NCI-H1048 (cell line): Measurements from ENCODE around the gene CEBPA.

Source experiments
- DNase-seq: peaks from one replicate; lab custom pipeline; 2025; lab: John Stamatoyannopoulos, UW

Gene CEBPA

DNA sequence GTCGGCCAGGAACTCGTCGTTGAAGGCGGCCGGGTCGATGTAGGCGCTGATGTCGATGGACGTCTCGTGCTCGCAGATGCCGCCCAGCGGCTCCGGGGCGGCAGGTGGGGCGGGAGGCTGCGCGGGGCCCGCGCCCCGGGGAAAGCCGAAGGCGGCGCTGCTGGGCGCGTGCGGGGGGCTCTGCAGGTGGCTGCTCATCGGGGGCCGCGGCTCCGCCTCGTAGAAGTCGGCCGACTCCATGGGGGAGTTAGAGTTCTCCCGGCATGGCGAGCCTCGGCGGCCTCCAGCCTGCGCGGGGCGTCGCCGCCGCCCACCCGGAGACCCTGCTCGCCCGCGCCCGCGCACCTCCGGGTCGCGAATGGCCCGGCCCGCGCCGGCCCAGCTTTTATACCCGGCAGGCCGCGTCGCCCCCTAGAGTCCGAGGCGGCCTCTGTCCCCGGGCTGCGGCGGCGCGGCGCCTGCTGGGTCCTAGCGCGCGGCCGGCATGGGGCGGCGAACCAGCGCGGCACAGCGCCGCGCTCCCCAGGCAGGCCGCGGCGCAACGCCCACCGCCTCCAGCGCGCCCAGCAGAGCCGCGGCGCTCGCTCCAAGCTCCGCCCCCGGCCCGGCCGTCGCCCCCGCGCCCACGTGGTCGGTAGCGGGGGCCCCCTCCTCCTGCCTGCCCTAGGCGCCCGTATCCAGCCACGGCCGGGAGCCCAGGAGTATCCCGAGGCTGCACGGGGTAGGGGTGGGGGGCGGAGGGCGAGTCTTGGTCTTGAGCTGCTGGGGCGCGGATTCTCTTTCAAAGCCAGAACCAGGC, at the start of gene CEBPA:
Gene CEBPA, minus strand, starts transcription at position 360 of the 799 bp plus-strand sequence. Its CDS starts 120 bp downstream, at position 240.
- peak; percentile 47 for DNase-seq

DNA sequence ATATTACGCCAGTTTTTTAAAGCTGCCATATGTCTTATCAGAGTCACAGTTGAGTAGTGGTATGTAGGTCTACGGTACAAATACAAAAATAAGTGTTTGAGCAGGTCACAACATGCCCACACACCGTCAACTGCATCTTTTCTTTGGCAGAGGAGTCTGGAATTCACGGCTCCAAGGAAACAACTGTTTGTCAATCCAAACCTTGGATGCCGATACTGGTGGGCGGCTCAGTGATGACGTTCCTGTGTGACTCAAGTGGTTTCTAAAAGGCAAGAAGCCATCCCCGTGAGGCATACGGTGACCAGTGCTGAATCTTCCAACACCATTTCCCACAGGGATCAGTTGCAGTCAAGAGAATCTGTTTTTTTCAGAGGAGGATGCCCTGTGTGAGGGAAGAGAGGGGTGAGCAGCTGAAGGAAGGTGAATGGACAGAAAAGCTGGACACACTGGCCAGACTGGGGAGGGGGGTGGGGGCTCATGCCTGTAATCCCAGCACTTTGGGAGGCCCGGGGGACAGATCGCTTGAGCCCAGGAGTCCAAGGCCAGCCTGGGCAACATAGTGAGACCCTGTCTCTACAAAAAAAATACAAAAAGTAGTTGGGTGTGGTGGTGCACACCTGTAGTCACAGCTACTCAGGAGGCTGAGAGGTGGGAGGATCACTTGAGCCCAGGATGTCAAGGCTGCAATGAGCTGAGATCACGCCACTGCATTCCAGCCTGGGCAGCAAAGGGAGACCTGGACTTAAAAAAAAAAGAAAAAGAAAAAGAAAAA, 48.4 kb upstream of the CEBPA start:
- DNase-seq = no peak

DNA sequence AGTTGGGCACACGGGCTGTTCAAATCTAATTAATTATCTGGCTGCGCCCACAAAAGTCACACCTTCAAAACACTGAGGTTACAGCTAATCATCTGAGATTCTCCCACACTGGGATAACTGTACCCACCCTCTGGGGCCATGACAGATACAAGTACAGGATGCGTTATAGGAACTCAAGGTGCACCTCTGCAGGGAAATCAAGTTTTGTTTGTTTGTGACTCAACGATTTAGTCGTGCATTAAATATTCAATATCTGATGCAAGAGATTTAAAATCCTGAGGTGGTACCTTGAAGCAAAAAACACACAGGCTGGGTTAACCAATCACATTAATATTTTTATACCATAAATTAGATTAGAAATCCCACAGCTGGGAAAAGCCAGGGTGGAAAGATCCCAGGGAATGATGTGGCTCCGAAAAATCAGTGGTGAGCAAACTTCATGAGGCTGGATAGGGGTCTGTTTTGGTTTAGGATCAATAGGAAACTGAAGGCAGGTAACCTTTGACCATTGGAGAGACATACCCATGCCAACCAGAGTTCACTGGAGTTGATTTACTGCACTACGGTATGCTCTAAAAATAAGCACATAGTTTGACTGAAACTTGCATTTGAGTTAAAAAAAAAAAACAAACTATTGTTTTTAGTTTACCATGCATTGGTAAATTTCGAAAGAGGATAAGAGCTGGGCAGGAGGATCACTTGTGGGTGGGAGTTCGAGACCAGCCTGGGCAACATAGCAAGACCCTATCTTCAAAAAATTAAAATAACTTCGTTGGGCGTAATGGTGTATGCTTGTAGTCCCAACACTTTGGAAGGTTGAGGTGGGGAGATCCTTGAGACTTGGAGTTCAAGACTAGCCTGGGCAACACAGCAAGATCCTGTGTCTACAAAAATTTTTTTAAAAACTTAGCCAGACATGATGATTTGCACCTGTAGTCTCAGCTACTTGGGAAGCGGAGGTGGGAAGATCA, 47.3 kb upstream of the CEBPA start:
- no peak for DNase-seq

DNA sequence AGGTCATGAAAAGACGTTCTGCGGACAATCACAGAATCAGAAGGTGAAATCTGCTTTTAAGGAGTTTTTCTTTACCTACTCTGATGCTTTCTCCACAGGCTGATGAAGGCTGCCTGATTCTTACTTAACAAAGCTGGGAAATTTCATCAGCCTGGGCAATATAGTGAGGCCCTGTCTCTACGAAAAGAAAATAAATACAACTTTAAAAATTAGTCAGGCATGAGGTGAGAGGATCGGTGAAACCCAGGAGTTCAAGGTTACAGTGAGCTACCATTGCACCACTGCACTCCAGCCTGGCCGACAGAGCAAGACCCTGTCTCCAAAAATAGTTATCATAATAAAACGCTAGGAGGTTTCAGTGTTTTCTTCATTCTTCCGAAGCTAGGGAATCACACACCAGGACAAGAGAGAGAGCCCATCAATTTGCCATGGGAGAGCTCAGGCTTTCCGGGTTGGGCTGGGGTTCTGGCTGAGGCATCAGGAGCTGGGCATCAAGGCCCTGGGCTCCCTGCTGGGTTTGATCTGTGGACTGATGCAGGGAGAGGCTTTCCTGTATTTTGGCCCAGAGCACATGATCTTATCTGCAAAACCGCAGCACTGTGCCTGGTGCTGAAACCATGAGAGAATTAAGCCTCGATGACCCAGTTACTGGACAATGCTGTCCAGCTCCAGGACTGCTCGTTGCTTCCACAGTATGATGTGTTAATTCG, 46.1 kb upstream of the CEBPA start:
- no peak for DNase-seq

DNA sequence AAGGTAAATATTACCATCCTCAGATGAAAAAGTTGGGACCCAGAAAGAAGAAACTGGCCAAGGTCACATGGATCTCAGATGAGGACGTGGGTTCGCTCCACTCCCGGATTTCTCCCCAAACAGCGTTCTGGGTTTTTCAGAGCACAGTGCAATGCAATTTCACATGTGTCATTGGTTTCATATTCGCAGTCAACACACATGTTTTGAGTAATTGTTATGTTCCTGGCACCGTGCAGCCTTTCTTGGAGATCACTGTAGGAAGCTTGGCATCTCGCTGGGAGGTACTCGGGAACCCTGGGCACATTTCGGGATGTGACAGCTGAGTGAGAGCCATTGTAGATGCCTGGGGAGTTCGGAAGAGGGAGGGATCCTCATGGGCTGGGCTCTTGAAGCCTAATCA, 45.0 kb upstream of the CEBPA start:
- DNase-seq = no peak

DNA sequence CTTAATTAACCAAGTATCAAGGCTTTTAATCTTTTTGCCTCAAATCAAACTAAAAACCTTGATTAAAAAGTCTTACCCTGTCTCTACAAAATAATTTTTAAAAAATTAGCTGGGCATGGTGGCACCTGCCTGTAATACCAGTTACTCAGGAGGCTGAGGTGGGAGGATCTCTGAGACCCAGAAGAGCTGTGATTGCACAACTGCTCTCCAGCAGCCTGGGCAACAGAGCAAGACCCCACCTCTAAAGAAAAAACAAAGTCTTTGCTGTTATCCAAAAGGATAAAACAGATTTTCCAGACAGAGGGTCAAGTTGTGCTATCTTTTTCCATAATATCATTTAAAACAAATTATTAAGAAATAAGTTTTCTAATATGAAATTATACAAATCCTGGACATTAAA, 44.3 kb upstream of the CEBPA start:
- DNase-seq = no peak

DNA sequence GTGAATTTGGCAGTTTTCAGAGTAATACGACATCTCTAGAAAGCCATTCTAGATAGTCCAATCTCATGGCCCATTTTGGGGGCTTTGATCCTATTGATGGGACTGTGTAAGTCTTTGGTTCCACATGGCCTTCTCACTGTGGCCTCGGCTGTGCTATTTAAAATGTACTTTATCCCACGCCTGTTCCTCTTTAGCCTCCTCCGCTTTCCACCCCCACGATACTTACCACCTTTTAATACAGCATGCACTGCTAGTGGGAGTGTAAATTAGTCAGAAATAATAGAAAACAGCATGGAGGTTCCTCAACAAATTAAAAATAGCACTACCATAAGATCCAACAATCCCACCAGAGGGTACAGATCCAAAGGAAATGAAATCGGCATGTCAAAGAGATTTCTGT, 42.8 kb upstream of the CEBPA start:
- no peak for DNase-seq

DNA sequence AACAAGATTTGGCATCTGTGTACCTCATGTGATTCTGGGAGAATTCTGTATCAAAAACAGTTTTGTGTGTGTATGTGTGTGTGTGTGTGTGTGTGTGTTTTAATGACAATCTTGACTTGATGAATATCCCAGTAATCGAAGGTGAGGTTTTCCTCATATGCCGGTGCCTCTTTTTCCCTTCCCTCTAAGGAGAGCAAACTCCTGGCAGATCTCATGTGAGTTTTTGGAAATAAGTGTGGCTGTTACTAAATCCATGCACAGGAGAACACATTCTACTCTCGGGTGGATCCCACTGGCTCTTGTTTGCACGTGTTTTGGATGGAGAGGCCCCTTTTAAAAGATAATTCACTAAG, 42.2 kb upstream of the CEBPA start:
- DNase-seq = no peak

DNA sequence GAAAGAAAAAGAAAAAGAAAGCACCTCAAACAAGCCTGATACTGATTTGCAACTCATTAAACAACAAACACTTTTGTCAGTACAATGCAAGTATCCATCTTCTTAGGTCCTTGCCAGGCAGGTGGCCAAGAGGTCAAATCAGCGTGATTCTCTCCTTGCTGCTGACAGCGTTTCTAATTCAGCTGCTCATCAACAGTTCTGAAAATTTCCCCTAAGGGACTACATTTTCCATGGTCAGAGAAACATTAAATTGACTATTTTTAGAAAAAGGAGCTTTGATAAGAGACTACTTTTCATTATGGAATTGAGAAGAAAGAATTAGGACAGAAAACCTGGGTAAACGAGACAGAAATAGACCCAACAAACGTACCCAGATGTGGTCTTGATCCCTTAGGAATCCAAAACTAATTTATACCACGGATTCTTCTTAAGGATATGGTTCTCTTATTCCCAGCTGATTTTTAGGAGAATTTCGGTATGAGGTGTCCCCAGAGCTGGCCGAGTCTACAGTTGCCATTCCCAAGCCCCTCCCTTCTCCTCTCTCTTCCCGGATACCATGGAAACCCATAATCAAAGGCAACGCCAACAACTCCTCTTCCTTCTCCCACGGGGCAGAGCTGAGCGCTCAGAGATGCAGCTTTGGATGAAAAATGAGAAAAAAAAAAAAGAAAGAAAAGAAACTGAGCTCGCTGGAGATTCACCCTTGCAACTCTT, 41.7 kb upstream of the CEBPA start:
- no peak for DNase-seq

DNA sequence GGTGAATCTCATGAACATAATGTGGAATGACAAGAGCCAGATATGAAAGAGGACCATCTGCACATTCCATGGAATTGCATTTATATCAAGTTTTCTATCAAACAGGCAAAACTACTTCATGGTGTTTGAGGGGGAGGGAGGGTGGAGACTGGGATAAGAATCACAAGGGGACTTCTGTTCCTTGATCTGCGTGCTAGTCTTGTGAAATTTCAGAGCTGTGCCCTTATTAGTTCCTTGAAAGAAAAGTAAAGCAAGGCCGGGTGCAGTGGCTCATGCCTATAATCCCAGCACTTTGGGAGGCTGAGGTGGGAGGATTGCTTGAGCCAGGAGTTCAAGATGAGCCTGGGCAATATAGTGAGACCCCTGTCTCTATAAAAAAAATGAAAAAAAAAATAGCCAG, 41.0 kb upstream of the CEBPA start:
- DNase-seq = no peak

DNA sequence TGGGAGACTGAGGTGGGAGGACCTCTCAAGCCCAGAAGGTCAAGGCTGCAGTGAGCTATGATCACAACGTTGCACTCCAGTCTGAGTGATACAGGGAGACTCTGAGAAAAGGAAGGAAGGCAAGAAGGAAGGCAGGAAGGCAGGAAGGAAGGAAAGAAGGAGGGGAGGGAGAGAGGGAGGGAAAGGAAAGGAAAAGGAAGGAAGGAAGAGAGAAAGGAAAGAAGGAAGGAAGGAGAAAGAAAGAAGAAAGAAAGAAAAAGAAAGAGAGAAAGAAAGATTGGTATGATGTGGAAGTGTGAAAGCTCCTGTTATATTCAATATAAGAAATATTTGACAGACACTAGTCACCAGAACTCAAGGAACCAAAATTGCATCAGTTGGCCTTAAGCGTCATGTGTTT, 38.7 kb upstream of the CEBPA start:
- no peak for DNase-seq

DNA sequence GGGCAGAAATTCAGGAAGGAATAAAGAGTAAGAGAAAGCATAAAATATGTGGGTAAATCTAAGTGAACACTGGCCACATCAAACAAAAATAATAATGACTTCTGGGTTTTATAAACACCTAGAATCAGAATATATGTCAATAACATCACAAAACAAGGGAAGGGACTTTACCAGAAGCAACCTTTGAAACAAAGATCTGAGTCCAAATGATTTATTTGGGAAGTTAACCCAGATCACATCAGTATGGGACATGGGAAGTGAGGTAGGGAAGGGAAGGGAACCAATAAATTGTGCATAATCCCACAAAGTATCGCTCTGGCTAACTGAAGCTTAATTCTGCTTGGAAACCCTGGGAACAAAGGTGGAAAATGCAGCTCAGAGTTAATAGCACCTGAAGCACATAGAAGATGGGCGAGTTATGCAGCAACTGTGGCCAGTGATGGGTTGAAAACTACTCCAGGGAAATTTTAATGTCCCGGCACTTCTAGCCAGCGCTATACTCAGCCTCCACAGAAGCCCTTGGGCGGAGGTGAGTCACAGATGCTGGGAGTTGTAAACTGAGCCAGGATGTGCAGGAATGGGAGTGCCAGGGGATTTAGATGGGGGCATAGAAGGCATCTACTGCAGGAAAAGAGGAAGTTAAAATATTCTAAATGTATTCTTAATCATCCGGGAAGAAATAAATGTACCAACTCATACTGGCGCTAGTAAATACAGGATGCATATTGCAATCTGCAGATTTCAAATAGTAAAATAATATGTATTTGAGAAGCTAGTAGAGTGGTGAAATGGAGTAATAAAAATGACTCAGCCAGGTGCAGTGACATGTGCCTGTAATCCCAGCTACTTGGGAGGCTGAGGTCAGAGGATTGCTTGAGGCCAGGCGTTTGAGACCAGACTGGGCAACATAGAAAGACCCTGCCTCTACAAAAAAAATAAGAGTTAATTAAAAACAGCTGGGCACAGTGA, 37.0 kb upstream of the CEBPA start:
- no peak for DNase-seq

DNA sequence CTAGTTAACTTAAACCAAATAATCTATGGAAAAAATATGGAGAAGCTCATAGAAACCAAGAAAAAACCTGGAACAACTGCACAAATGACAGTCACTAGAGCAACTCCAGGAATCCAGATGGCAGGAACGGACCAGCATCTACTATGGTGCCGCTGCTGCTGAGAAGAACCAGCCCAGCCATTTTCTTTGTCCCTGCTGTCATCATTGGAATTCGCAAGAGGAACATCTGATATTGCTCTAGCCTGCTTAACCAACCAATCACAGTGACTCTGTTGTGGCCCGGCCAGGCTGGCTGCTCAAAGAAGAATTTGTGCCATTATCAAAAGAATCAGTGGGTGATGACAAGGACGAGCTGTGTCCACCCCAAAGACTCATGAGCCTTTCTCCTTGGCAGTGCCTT, 33.1 kb upstream of the CEBPA start:
- DNase-seq = no peak

DNA sequence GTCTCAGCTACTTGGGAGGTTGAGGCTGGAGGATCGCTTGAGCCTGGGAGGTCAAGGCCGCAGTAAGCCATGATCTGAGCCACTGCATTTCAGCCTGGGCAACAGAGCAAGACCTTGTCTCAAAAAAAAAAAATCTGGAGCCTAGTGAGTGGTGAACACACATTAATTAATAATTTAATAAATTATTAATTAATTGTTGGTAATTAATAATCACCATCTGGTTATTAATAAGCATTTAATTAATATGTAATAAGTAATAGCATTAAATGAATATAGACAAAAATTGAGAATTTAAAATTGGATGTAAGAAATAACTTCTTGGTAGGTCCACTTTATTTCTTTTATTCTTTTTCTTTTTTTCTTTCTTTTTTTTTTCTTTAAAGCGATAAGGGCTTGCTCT, 31.9 kb upstream of the CEBPA start:
- DNase-seq = no peak

DNA sequence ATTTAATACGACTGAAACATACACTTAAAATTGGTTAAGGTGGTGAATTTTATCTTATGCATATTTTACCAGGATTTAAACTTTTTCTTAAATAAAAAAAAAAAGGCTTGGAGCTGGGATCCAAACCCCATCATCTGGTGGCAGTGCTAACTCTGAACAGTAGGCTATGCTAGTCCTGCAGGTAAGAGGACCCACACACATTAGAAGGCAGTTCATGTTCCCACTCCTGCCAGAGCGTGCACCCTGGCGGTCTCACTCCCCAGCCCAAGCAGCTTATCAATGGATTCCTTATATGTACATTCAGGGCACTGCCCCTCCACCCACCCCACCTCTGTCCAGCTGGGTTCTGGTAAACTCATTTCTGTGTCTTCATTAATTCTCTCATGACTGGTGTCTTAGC, 31.3 kb upstream of the CEBPA start:
- DNase-seq = no peak

DNA sequence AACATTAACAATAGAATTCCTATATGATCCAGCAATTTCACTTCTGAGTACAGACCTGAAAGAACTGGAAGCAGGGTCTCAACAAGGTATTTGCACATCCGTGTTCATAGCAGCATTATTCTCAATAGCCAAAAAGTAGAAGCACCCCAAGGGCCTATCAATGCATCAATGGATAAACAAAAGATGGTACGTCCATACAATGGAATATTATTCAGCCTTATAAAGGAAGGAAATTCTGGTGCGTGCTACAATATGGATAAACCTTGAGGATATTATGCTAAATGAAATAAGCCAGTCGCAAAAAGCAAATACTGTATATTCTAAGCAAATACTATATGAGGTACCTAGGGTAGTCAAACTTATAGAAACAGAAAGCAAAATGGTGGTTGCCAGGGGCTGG, 30.8 kb upstream of the CEBPA start:
- no peak for DNase-seq

DNA sequence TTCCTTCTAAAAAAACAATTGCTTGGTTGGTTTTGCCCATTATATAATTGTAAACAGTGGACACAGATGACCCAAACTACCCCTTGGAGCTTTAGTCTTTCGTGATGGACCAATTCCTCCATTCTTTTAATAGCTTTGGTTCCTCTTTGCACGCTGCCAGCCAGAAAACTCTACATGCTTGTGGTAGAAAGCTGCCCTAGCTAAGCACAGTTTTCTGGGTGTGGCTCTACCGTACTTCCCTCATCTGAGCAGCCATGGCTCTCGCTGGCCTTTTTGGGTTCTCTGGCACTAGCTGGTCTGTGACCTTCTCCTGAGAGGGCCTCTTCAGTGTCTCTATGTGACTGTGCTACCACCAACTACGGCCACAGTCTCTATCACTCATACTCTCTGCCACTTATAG, 29.9 kb upstream of the CEBPA start:
- DNase-seq = no peak

DNA sequence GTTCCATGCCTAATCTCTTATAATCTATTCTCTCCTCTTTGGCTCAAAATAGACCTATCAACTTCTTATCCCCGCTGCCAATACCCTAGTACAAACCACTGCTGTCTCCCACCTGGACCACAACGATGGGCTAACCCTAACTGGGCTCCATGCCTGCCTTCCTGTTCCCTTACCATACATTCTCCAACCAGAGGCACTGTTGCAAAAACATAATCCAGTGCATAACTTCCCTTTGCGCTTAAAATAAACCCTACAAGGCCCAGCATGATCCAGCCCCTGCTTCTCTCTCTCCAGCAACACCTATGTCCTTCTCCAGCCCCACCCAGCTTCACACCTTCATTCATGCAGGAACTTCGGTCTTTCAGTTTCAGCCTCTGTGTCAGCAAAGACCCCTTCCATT, 27.4 kb upstream of the CEBPA start:
- no peak for DNase-seq

DNA sequence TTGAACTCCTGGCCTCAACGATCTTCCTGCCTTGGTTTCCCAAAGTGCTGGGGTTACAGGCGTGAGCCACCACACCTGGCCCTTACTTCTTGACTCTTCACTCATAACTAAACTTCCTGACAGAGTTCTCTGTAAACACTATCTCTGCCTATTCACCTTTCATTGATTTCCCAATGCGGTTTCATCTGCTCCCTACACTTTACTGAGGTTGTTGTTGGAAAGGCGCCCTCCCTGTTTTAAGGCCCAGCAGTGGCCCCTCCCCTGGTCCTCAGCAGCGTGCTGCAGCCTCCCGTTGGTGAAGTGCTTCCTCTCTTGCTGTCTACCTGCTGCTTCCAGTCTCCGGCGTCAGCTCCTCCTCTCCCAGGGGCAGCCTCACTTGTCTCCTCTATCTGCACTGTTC, 26.7 kb upstream of the CEBPA start:
- no peak for DNase-seq

DNA sequence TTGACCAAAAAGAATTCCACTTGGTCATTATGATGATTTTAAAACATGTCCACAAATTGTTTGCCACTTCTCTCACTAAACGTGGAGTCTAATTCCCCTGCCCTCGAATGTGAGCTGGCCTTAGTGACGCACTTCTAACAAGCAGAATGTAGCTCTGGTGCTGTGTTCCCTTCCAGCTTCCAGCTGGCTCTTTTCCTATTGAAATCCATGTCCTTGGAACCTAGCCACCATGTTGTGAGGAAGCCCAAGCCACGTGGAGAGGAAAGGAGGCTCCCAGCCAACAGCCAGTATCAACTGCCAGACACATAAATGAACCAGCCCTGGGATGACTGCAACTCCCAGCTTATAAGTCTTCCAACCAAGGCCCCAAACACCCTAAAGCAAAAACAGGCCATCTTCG, 23.6 kb upstream of the CEBPA start:
- no peak for DNase-seq
